OCI-LY3 (cell line): ENCODE data around the gene CDRT15.

Experiments used
- EZH2phosphoT487 ChIP-seq: fragments of 200-600 bp; shearing (Covaris generic); IDR thresholded peaks from 2 replicates; pipeline ENCODE4 v1.6.1; 2018; ENCODE audit warnings: antibody characterized with exemption, mixed run types, low read depth
- TF ChIP-seq, protein P1 (sequence below): fragments of 200-600, 300-600 bp; sonication (generic); IDR thresholded peaks from 2 replicates; pipeline ENCODE4 v1.5.1; 2014; ENCODE audit warnings: antibody characterized with exemption, low read length, low read depth

DNA sequence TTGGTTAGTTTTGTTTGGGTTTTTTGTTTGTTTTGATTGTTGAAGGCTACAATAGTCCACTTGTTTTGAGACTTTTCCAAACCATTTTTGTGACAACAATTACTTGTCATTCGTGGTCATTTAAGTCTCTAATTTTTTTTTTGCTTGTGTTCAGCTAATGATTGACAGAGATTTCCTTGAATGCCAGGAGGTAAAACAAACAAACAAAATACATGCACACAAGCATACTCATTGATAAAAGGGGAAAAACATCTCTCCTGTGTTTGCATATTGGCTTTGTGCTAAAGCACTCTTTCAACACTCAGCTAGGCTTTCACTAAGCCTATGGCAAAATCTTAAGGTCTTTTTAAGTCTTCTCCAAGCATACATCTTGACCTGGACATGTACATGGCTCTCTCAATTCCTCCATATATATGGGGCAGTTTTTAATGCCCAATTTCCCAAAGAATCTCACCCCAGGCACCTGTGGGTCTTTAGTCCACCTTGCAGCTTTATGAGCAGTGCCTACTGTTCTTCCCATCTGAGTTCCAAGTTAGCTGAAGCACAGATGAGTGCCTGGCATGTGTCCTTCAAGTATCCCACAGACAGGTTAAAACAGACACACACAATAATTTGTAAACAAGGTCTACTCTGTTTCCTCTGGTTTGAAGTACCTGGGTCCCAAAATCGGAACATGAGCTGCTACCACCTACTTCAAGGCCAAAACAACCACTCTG is 40.0 kb upstream of the CDRT15 start:
- TF ChIP-seq, protein P1, sequence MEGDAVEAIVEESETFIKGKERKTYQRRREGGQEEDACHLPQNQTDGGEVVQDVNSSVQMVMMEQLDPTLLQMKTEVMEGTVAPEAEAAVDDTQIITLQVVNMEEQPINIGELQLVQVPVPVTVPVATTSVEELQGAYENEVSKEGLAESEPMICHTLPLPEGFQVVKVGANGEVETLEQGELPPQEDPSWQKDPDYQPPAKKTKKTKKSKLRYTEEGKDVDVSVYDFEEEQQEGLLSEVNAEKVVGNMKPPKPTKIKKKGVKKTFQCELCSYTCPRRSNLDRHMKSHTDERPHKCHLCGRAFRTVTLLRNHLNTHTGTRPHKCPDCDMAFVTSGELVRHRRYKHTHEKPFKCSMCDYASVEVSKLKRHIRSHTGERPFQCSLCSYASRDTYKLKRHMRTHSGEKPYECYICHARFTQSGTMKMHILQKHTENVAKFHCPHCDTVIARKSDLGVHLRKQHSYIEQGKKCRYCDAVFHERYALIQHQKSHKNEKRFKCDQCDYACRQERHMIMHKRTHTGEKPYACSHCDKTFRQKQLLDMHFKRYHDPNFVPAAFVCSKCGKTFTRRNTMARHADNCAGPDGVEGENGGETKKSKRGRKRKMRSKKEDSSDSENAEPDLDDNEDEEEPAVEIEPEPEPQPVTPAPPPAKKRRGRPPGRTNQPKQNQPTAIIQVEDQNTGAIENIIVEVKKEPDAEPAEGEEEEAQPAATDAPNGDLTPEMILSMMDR, result no peak
- TF ChIP-seq EZH2phosphoT487, result no peak
